GM19438 (cell line): ENCODE results near the gene AOPEP.

Source experiments
- ATAC-seq: cut with Tn5 transposase; IDR thresholded peaks from one replicate; pipeline ENCODE4 v1.9.1; 2021; ENCODE audit warnings: low read depth; ENCODE audit not compliant: unreplicated experiment

AOPEP gene

GRCh38 chr9:95085861-95086563 is 359.5 kb downstream of the AOPEP start:
- no peak for ATAC-seq

- ATAC-seq = no peak
Measured at GRCh38 chr9:95086564-95086955, 360.1 kb downstream of the AOPEP start.

GRCh38 chr9:95087659-95088242 is 361.3 kb downstream of the AOPEP start:
- ATAC-seq = no peak

GRCh38 chr9:95088421-95089161 is 362.1 kb downstream of the AOPEP start:
- ATAC-seq = no peak

- ATAC-seq = no peak
Measured at GRCh38 chr9:95089257-95090022, 362.9 kb downstream of the AOPEP start.

GRCh38 chr9:95090023-95090791 is 363.7 kb downstream of the AOPEP start:
- no peak for ATAC-seq

GRCh38 chr9:95090871-95091577 is 364.5 kb downstream of the AOPEP start:
- no peak for ATAC-seq

- ATAC-seq = no peak
Measured at GRCh38 chr9:95091601-95092261, 365.2 kb downstream of the AOPEP start.

GRCh38 chr9:95092262-95093072 is 366.0 kb downstream of the AOPEP start:
- no peak for ATAC-seq

- no peak for ATAC-seq
Measured at GRCh38 chr9:95093586-95093985, 367.1 kb downstream of the AOPEP start.

GRCh38 chr9:95094002-95094401 is 367.5 kb downstream of the AOPEP start:
- ATAC-seq = no peak

- no peak for ATAC-seq
Measured at GRCh38 chr9:95095641-95096355, 369.3 kb downstream of the AOPEP start.

- ATAC-seq = no peak
Measured at GRCh38 chr9:95096381-95096780, 369.9 kb downstream of the AOPEP start.

- ATAC-seq = no peak
Measured at GRCh38 chr9:95096807-95097206, 370.3 kb downstream of the AOPEP start.

GRCh38 chr9:95097279-95097678 is 370.8 kb downstream of the AOPEP start:
- ATAC-seq = no peak

- ATAC-seq = no peak
Measured at GRCh38 chr9:95098391-95098921, 372.0 kb downstream of the AOPEP start.

- ATAC-seq = no peak
Measured at GRCh38 chr9:95099321-95100070, 373.0 kb downstream of the AOPEP start.
